LNCaP clone FGC (cell line): Measurements from ENCODE around the gene SLC35G3.
A peak's percentile ranks its signal among the peaks of the same experiment; 100 is the strongest.
"Not testable (repeated sequence)": the region's sequence is repeated elsewhere in the genome, so short reads cannot be mapped to it uniquely, and the experiment has no call there.

ENCODE experiments used
- DNase-seq: peaks from one replicate; pipeline ENCODE4 v3.0.0-alpha.2; 2011; ENCODE audit warnings: low read depth
- H3K4me3 ChIP-seq: 2 replicates; pipeline ENCODE4 v1.5.1; 2011; ENCODE audit warnings: mild to moderate bottlenecking, low read depth, low read length, control low read depth
- CTCF ChIP-seq: IDR thresholded peaks from 2 replicates; pipeline ENCODE4 v1.5.1; 2012; ENCODE audit warnings: mild to moderate bottlenecking; ENCODE audit not compliant: control insufficient read depth, insufficient read depth; ENCODE audit errors: extremely low read depth

The SLC35G3 gene

GRCh38 chr17:35174835-35175334 lies 19.3 kb downstream of the SLC35G3 start:
- H3K4me3 ChIP-seq: no peak overlapping the region
- no peak for TF ChIP-seq CTCF
- no peak for DNase-seq

DNA sequence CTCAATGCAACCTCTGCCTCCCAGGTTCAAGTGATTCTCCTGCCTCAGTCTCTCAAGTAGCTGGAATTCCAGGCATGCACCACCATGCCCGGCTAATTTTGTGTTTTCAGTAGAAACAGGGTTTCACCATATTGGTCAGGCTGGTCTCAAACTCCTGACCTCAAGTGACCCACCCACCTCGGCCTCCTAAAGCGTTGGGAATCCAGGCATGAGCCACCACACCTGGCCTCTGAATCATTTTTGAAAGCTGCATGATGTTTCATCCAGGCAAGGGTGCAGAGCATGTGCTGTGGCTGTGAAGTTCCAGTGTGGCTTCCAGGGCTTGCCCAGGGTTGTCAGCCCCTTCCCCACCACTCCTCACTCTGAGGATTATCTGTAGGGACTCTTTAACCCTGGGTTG lies 21.9 kb downstream of the SLC35G3 start:
- not testable (repeated sequence) for DNase-seq

GRCh38 chr17:35171834-35172233 lies 22.4 kb downstream of the SLC35G3 start:
- H3K4me3 ChIP-seq: no peak overlapping the region
- no peak for TF ChIP-seq CTCF
- no peak for DNase-seq

More for the DNA sequence above, 21.9 kb downstream of the SLC35G3 start:
- H3K4me3 ChIP-seq: not testable (repeated sequence)

DNA sequence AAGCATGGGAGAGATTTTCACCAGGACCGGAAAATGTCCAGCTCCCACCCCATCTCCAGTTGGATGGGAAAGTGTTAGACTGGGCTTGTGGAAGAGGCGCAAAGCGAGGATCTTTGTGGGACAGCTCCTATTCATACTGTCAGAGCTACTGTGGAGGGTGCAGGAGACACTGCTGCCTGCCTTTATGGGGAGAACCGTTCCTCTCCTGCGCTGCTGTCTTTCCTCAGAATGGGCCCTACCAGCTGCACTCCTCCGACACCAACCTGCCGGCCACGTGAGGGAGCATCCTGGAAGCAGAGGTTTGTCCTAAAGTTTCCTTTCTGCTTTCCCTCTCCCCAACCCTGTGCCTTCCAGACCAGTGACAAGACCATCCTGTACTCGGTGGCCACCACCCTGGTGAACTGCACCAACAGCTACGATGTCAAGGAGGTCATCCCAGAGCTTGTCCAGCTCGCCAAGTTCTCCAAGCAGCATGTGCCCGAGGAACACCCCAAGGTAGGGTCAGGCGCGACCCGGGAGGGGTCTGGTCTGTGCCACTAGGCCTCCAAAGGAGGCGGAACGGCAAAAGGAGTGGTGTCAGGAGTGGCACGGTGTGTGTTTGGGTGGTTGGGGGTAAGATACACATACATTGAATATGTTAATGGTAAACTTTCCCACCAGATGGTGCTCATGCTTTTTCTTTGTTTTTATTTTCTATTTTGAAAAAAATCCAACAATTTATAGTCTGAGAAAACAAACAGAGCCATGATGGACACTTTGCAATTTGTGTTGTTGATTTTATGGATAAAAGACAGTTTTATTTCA lies 23.0 kb downstream of the SLC35G3 start:
- peak; percentile 13 for DNase-seq
- no peak overlapping the region for H3K4me3 ChIP-seq
- TF ChIP-seq CTCF: 0 out of 2 replicates have a peak, but pooled peaks have one; percentile 19

- no peak for DNase-seq
- H3K4me3 ChIP-seq: no peak overlapping the region
Observed at GRCh38 chr17:35169835-35170363, 24.3 kb downstream of the SLC35G3 start.

GRCh38 chr17:35167666-35168065 lies 26.5 kb downstream of the SLC35G3 start:
- no peak overlapping the region for H3K4me3 ChIP-seq
- no peak for DNase-seq
- TF ChIP-seq CTCF: no peak

More at GRCh38 chr17:35169835-35170363, 24.3 kb downstream of the SLC35G3 start:
- TF ChIP-seq CTCF: no peak

DNA sequence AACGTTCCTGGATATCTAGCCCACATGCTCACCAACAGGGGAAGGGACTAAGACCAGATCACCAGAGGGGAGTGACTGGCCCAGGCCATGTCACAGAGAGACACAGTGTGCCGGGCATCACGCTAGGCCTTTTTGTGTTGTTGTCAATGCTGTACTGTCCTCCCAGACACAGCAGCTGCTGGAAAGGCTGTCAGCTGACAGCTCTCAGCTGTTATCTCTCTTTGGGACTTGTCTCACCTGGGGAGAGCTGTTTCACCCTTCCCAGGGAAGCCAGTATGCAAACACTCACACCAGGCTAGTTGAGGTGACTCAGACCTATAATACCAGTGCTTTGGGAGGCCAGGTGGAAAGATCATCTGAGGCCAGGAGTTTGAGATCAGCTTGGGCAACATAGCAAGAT lies 27.1 kb downstream of the SLC35G3 start:
- TF ChIP-seq CTCF: no peak
- no peak overlapping the region for H3K4me3 ChIP-seq

More for the DNA sequence above, 27.1 kb downstream of the SLC35G3 start:
- DNase-seq: no peak
